H1 (cell line): ENCODE data around the gene EXD2. TPM values are rescaled to one million over a fixed set of nuclear protein-coding genes. Genes with fewer than 3 reads are reported as not detected.

Experiments
- CTCF ChIA-PET: fragments of 300-600 bp; sonication (Branson Sonifier 250); formaldehyde crosslinking; loops from one replicate; lab custom pipeline; 2021; ENCODE audit not compliant: partially characterized antibody; lab: Charles Lee
- POLR2A ChIA-PET: fragments of 300-600 bp; sonication (Branson Sonifier 250); formaldehyde crosslinking; loops from one replicate; lab custom pipeline; 2021; ENCODE audit warnings: inconsistent platforms; ENCODE audit not compliant: partially characterized antibody; lab: Charles Lee
- DNase-seq, 2 experiments: peaks; one replicate each; pipeline versions ENCODE4 v3.0.0 to v3.0.0-alpha.2; 2010 to 2022; ENCODE audit warnings: low spot score in 2 of 2, low read depth in 1 of 2, mixed read lengths in 1 of 2
- FAIRE-seq: peaks from 2 replicates; lab custom pipeline; 2011; peaks lifted over from hg19 to GRCh38; lab: Jason Lieb, UNC
- H2AFZ ChIP-seq: 2 replicates; pipeline ENCODE4 v1.8.1; 2012; ENCODE audit warnings: low read length, inconsistent platforms
- H2AK5ac ChIP-seq: 2 replicates; pipeline ENCODE4 v1.6.1; 2013; ENCODE audit warnings: low read depth, low read length
- H2BK120ac ChIP-seq: replicated peaks from 2 replicates; pipeline ENCODE3; 2013; ENCODE audit warnings: low read depth, low read length, inconsistent platforms
- H2BK12ac ChIP-seq: 2 replicates; pipeline ENCODE4 v1.6.1; 2013; ENCODE audit warnings: low read depth, low read length
- H2BK15ac ChIP-seq: 2 replicates; pipeline ENCODE4 v1.6.1; 2013; ENCODE audit warnings: low read length
- H2BK20ac ChIP-seq: 2 replicates; pipeline ENCODE4 v1.6.1; 2013; ENCODE audit warnings: low read length
- H2BK5ac ChIP-seq: 2 replicates; pipeline ENCODE4 v1.6.1; 2013; ENCODE audit warnings: low read depth, low read length
- H3K14ac ChIP-seq: 2 replicates; pipeline ENCODE4 v1.6.1; 2013; ENCODE audit warnings: inconsistent platforms; ENCODE audit not compliant: insufficient read length
- H3K18ac ChIP-seq: 2 replicates; pipeline ENCODE4 v1.6.1; 2013; ENCODE audit warnings: low read length; ENCODE audit errors: extremely low read depth
- H3K23ac ChIP-seq: 2 replicates; pipeline ENCODE4 v1.6.1; 2013; ENCODE audit warnings: inconsistent platforms; ENCODE audit not compliant: insufficient read length
- H3K23me2 ChIP-seq: 2 replicates; pipeline ENCODE4 v1.6.1; 2013; ENCODE audit warnings: low read depth, low read length
- H3K27ac ChIP-seq: 2 replicates; pipeline ENCODE4 v1.6.1; 2011; ENCODE audit warnings: low read depth, low read length, inconsistent platforms
- H3K27me3 ChIP-seq, 4 experiments: replicated peaks in 1 of 4; 1 replicate in 1 of 4; 2 replicates in 3 of 4; pipeline versions ENCODE4 v1.6.1 to v1.8.1; 2011 to 2013; ENCODE audit warnings: low read length in 3 of 4, mild to moderate bottlenecking in 3 of 4, inconsistent platforms in 2 of 4, mixed read lengths in 2 of 4, moderate library complexity in 1 of 4; ENCODE audit not compliant: control insufficient read depth in 3 of 4, insufficient read depth in 3 of 4; ENCODE audit errors: extremely low read depth in 1 of 4
- H3K36me3 ChIP-seq, 4 experiments: 2 replicates each; pipeline versions ENCODE4 v1.6.1 to v1.8.1; 2011 to 2013; ENCODE audit warnings: mild to moderate bottlenecking in 4 of 4, low read length in 3 of 4, moderate library complexity in 2 of 4, control low read depth in 1 of 4, inconsistent platforms in 1 of 4; ENCODE audit not compliant: insufficient read depth in 4 of 4, control insufficient read depth in 2 of 4
- H3K4ac ChIP-seq: replicated peaks from 2 replicates; pipeline ENCODE3; 2013; ENCODE audit warnings: low read length, low read depth, mixed read lengths, inconsistent platforms; ENCODE audit not compliant: insufficient read length
- H3K4me1 ChIP-seq, 4 experiments: replicated peaks in 1 of 4; 1 replicate in 1 of 4; 2 replicates in 3 of 4; pipeline versions ENCODE4 v1.6.1 to v1.8.1; 2011 to 2013; ENCODE audit warnings: low read length in 3 of 4, inconsistent platforms in 2 of 4, mixed read lengths in 1 of 4; ENCODE audit not compliant: insufficient read depth in 4 of 4, control insufficient read depth in 3 of 4
- H3K4me2 ChIP-seq, 2 experiments: 2 replicates each; pipeline versions ENCODE4 v1.6.1 to v1.8.1; 2011 to 2013; ENCODE audit warnings: low read depth in 2 of 2, low read length in 2 of 2, control low read depth in 1 of 2, inconsistent platforms in 1 of 2, mild to moderate bottlenecking in 1 of 2; ENCODE audit not compliant: insufficient read depth in 1 of 2
- H3K4me3 ChIP-seq, 4 experiments: fragments of 200-600, 300-600 bp in 1 of 4; sonication (generic), shearing (Covaris generic), sonication (Bioruptor Twin) in 1 of 4; 2 replicates each; pipeline versions ENCODE4 v1.5.1 to v1.8.1; 2011 to 2016; ENCODE audit warnings: low read length in 4 of 4, low read depth in 3 of 4, control low read depth in 2 of 4, inconsistent platforms in 2 of 4, mild to moderate bottlenecking in 2 of 4, mixed read lengths in 1 of 4, moderate library complexity in 1 of 4; ENCODE audit not compliant: insufficient read depth in 2 of 4; ENCODE audit errors: extremely low read depth in 1 of 4
- H3K56ac ChIP-seq: replicated peaks from 2 replicates; pipeline ENCODE3; 2013; ENCODE audit warnings: low read depth, mild to moderate bottlenecking, mixed read lengths, low read length, inconsistent platforms; ENCODE audit not compliant: insufficient read length
- H3K79me1 ChIP-seq: 2 replicates; pipeline ENCODE4 v1.6.1; 2013; ENCODE audit warnings: low read depth, low read length, control low read depth
- H3K79me2 ChIP-seq, 2 experiments: 2 replicates each; pipeline versions ENCODE4 v1.6.1 to v1.8.1; 2012 to 2013; ENCODE audit warnings: low read length in 2 of 2, mild to moderate bottlenecking in 2 of 2, inconsistent platforms in 1 of 2; ENCODE audit not compliant: insufficient read depth in 2 of 2, control insufficient read depth in 1 of 2
- H3K9ac ChIP-seq, 4 experiments: replicated peaks in 1 of 4; 1 replicate in 1 of 4; 2 replicates in 3 of 4; pipeline versions ENCODE4 v1.6.1 to v1.8.1; 2011 to 2013; ENCODE audit warnings: low read depth in 3 of 4, low read length in 3 of 4, control low read depth in 2 of 4, mild to moderate bottlenecking in 2 of 4, moderate library complexity in 2 of 4, inconsistent platforms in 1 of 4; ENCODE audit errors: extremely low read depth in 1 of 4
- H3K9me3 ChIP-seq, 2 experiments: 2 replicates each; pipeline versions ENCODE4 v1.6.1 to v1.8.1; 2012 to 2013; ENCODE audit warnings: mild to moderate bottlenecking in 2 of 2, moderate library complexity in 2 of 2, control low read depth in 1 of 2, inconsistent platforms in 1 of 2, low read depth in 1 of 2, low read length in 1 of 2, mixed read lengths in 1 of 2; ENCODE audit not compliant: insufficient read depth in 2 of 2
- H4K20me1 ChIP-seq, 2 experiments: replicated peaks in 1 of 2; 2 replicates each; pipeline versions ENCODE3 to v1.8.1; 2011 to 2013; ENCODE audit warnings: inconsistent platforms in 2 of 2, low read length in 2 of 2, mild to moderate bottlenecking in 1 of 2; ENCODE audit not compliant: insufficient read depth in 2 of 2, control insufficient read depth in 1 of 2
- H4K5ac ChIP-seq: 2 replicates; pipeline ENCODE4 v1.6.1; 2013; ENCODE audit warnings: low read length, low read depth, mixed read lengths, inconsistent platforms; ENCODE audit not compliant: insufficient read length
- H4K8ac ChIP-seq: 2 replicates; pipeline ENCODE4 v1.8.0; 2013; ENCODE audit warnings: mild to moderate bottlenecking, moderate library complexity, low read length, inconsistent platforms; ENCODE audit not compliant: insufficient read depth; ENCODE audit errors: extremely low read depth
- H4K91ac ChIP-seq: replicated peaks from 2 replicates; pipeline ENCODE3; 2013; ENCODE audit warnings: low read length, mixed read lengths, inconsistent platforms; ENCODE audit not compliant: insufficient read length
- ASH2L ChIP-seq: fragments of 200-600, 300-600 bp; sonication (generic); IDR thresholded peaks from one replicate; pipeline ENCODE4 v1.7.1; 2017; ENCODE audit warnings: low read length
- CEBPB ChIP-seq: IDR thresholded peaks from 2 replicates; pipeline ENCODE4 v1.6.1; 2012; ENCODE audit warnings: low read depth, low read length
- CHD1 ChIP-seq: IDR thresholded peaks from 2 replicates; pipeline ENCODE4 v1.6.1; 2012; ENCODE audit warnings: low read depth, low read length, improper control_type of control experiment
- CREB1 ChIP-seq: IDR thresholded peaks from 2 replicates; pipeline ENCODE4 v1.6.1; 2012; ENCODE audit warnings: inconsistent platforms
- GABPA ChIP-seq: IDR thresholded peaks from 2 replicates; pipeline ENCODE4 v1.6.1; 2011; ENCODE audit warnings: mild to moderate bottlenecking, low read length, moderate library complexity, borderline replicate concordance; ENCODE audit not compliant: insufficient read depth
- NANOG ChIP-seq: IDR thresholded peaks from 2 replicates; pipeline ENCODE4 v1.6.1; 2011; ENCODE audit warnings: low read length, low read depth, mild to moderate bottlenecking, inconsistent platforms; ENCODE audit not compliant: insufficient read depth, poor library complexity, severe bottlenecking
- RBBP5 ChIP-seq: IDR thresholded peaks from 2 replicates; pipeline ENCODE4 v1.7.1; 2012; ENCODE audit warnings: low read depth, mild to moderate bottlenecking, inconsistent platforms, low read length, moderate library complexity, borderline replicate concordance
- RXRA ChIP-seq: IDR thresholded peaks from 2 replicates; pipeline ENCODE4 v1.6.1; 2011; ENCODE audit warnings: low read depth, mild to moderate bottlenecking, low read length, moderate library complexity; ENCODE audit not compliant: insufficient read depth
- SIN3A ChIP-seq, 2 experiments: IDR thresholded peaks in 1 of 2; conservative IDR thresholded peaks in 1 of 2; 2 replicates each; pipeline ENCODE4 v1.6.1; 2011 to 2012; ENCODE audit warnings: low read length in 2 of 2, improper control_type of control experiment in 1 of 2, low read depth in 1 of 2, mild to moderate bottlenecking in 1 of 2
- SRF ChIP-seq: IDR thresholded peaks from 2 replicates; pipeline ENCODE4 v1.6.1; 2011; ENCODE audit warnings: mild to moderate bottlenecking, low read depth, low read length, moderate library complexity
- TAF1 ChIP-seq: IDR thresholded peaks from 2 replicates; pipeline ENCODE4 v1.6.1; 2011; ENCODE audit warnings: mild to moderate bottlenecking, low read depth, low read length
- YY1 ChIP-seq: IDR thresholded peaks from 2 replicates; pipeline ENCODE4 v1.6.1; 2011; ENCODE audit warnings: low read depth, mild to moderate bottlenecking, low read length
- WGBS, 2 experiments: shearing (Covaris generic) in 1 of 2; methylation state at CpG; one replicate each; pipeline versions ENCODE4 v1.1.6 to v1.1.7; 2013 to 2015; ENCODE audit warnings: low lambda C conversion rate in 2 of 2, mixed read lengths in 2 of 2, inconsistent platforms in 1 of 2, low coverage in 1 of 2, missing lambda C conversion rate in 1 of 2; ENCODE audit not compliant: insufficient replicate concordance in 2 of 2, insufficient coverage in 1 of 2, insufficient read length in 1 of 2; ENCODE audit errors: extremely low coverage in 1 of 2, missing lambda C conversion rate in 1 of 2; 5-methylcytosine and 5-hydroxymethylcytosine counted together
- polyA plus RNA-seq, 7 experiments: library from polyadenylated mRNA; depleted of rRNA in 3 of 7; stranded (reverse) in 5 of 7; unstranded in 2 of 7; fragments of >200 nt in 5 of 7; fragments of 200-250 nt in 2 of 7; gene quantifications; 1 replicate in 5 of 7; 2 replicates in 1 of 7; 4 replicates in 1 of 7; pipeline versions ENCODE4 v1.2.1 to v1.2.3, GENCODE V29; 2011 to 2013; ENCODE audit warnings: missing spikeins in 2 of 7, mixed read lengths in 2 of 7
- total RNA-seq: library from RNA; stranded (reverse); fragmentation: NEBNext Ultra II Directional; extraction: Animal tissue kit (Norgen Biotek cat#: 25700); gene quantifications from 2 replicates; pipeline ENCODE4 v1.2.1, GENCODE V29; 2021
- TF ChIP-seq, protein P1 (sequence below): IDR thresholded peaks from 2 replicates; pipeline ENCODE4 v1.6.1; 2011; ENCODE audit warnings: low read length, improper control_type of control experiment
- TF ChIP-seq, protein P2 (sequence below): IDR thresholded peaks from 2 replicates; pipeline ENCODE4 v1.6.1; 2012; ENCODE audit warnings: inconsistent platforms

EXD2 gene
- total and polyA plus RNA-seq, 2 of the 8 experiments (the other 6 are each of a cell fraction or from before 2014, with no cell fraction given): 11.9 to 25.9 TPM

DNA sequence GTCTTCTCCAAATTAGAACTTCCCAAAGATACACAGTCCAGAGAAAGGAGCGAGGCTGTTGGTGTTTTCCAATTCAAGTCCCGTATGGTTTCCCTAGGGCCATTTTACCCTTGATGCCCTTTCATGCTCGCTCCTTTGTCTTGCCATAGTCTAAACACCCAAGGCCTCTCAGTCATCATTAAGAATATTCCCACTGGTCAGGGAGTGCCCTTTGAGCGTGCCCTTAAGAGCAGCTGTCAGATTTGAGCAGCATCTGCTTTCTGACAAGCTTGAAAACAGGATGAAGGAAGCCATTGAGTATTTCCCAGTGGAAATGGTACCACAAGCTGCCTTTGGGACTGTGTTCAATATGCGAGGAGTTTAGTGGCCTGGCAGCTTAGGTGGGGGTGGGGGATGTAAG, 58.3 kb downstream of the EXD2 start:
- Histone ChIP-seq H3K23me2 (no peaks in the 10 kb centered on the region; the same call in 1 of the 2 replicates), H2BK12ac (no peak overlapping the region), H3K27ac (no peak overlapping the region), H3K14ac (no peak overlapping the region), H3K9me3 (no peaks in the 10 kb centered on the region; a peak in 1 of 4 replicates), H4K5ac (no peak overlapping the region), H3K4me1 (no peaks in the 10 kb centered on the region; a peak in 1 of 7 replicates), H2AFZ (no peak overlapping the region), H3K4me3 (no peak overlapping the region), H3K56ac (no peak overlapping the region), H4K20me1 (no peaks in the 10 kb centered on the region), H3K4ac (no peak overlapping the region), H3K79me1 (no peaks in the 10 kb centered on the region), H3K9ac (no peak overlapping the region), H3K4me2 (no peak overlapping the region), H3K18ac (no peak overlapping the region), H3K79me2 (no peaks in the 10 kb centered on the region), H4K8ac (no peak overlapping the region), H2AK5ac (no peak overlapping the region), H3K23ac (no peak overlapping the region), H3K27me3 (no peaks in the 10 kb centered on the region), H3K36me3 (no peaks in the 10 kb centered on the region), H2BK20ac (no peak overlapping the region), H2BK120ac (no peak overlapping the region), H2BK5ac (no peak overlapping the region), H4K91ac (no peak overlapping the region), H2BK15ac (no peak overlapping the region)
- FAIRE-seq (no peak), DNase-seq (no peak)
- WGBS, 2 experiments: 88% methylated on average over 5 of the region's 5 CpGs; no CpG with 5 or more reads in 1 of the 2 experiments
- POLR2A ChIA-PET: no interaction called here
- CTCF ChIA-PET: interaction anchor here (0.8 to 7.9 kb wide), 8 partner anchors 10 to 120 kb away, joined by 3 to 62 read pairs (median 4); partner anchors contain the start of gene GALNT16
- no peak for TF ChIP-seq CEBPB
- no peak for TF ChIP-seq SRF
- TF ChIP-seq, protein P1, sequence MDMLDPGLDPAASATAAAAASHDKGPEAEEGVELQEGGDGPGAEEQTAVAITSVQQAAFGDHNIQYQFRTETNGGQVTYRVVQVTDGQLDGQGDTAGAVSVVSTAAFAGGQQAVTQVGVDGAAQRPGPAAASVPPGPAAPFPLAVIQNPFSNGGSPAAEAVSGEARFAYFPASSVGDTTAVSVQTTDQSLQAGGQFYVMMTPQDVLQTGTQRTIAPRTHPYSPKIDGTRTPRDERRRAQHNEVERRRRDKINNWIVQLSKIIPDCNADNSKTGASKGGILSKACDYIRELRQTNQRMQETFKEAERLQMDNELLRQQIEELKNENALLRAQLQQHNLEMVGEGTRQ: no peak
- no peak for TF ChIP-seq GABPA
- TF ChIP-seq CREB1: no peak
- no peak for TF ChIP-seq TAF1
- no peak for TF ChIP-seq RBBP5
- TF ChIP-seq, protein P2, sequence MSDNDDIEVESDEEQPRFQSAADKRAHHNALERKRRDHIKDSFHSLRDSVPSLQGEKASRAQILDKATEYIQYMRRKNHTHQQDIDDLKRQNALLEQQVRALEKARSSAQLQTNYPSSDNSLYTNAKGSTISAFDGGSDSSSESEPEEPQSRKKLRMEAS: no peak
- TF ChIP-seq ASH2L: no peak
- TF ChIP-seq RXRA: no peak
- no peak for TF ChIP-seq SIN3A (conservative IDR thresholded peaks at IDR 0.05 in 1 of 2, IDR thresholded peaks at IDR 0.05 in 1 of 2; ENCODE audit: low read depth in 1 of 2, low read length in 2 of 2)
- no peak for TF ChIP-seq NANOG
- TF ChIP-seq YY1: no peak
- no peak for TF ChIP-seq CHD1
